B cell (primary cell): ENCODE measurements around the gene C1orf198. TPM values are rescaled to one million over a fixed set of nuclear protein-coding genes. Genes with fewer than 3 reads are reported as not detected.

Experiments
- ATAC-seq: fragments of 200-7000 bp; cut with Tn5 transposase; one replicate; pipeline ENCODE4 v1.10.0; 2021; ENCODE audit warnings: low read depth, mild to moderate bottlenecking, moderate number of reproducible peaks, moderate library complexity
- CTCF ChIA-PET: fragments of 350-600 bp; sonication (Branson Sonifier 250); formaldehyde crosslinking; loops from one replicate; lab custom pipeline; 2021; ENCODE audit warnings: antibody characterized with exemption, inconsistent platforms; lab: Charles Lee
- POLR2A ChIA-PET: fragments of 350-600 bp; sonication (Branson Sonifier 250); formaldehyde crosslinking; loops from one replicate; lab custom pipeline; 2021; ENCODE audit warnings: antibody characterized with exemption; lab: Charles Lee
- DNase-seq: peaks from one replicate; pipeline ENCODE4 v3.0.0; 2013
- H2AFZ ChIP-seq: 2 replicates; pipeline ENCODE4 v1.6.1; 2012; ENCODE audit warnings: mild to moderate bottlenecking, low read depth, low read length; ENCODE audit not compliant: insufficient read depth, poor library complexity, severe bottlenecking
- H3K27ac ChIP-seq, 2 donors: 1 replicate in 1 of 2; 2 replicates in 1 of 2; pipeline ENCODE4 v1.5.1; 2012 to 2013; ENCODE audit warnings: low read length in 2 of 2, mild to moderate bottlenecking in 2 of 2, moderate library complexity in 1 of 2
- H3K27me3 ChIP-seq, 4 experiments: fragments of 200-600 bp in 1 of 4; sonication (generic) in 1 of 4; replicated peaks in 1 of 4; 1 replicate in 2 of 4; 2 replicates in 2 of 4; pipeline versions ENCODE4 v1.6.1 to v1.7.0; 2013 to 2016; ENCODE audit warnings: low read length in 3 of 4, mild to moderate bottlenecking in 2 of 4, mixed read lengths in 1 of 4, moderate library complexity in 1 of 4; ENCODE audit not compliant: insufficient read depth in 4 of 4, control insufficient read depth in 3 of 4; ENCODE audit errors: control extremely low read depth in 1 of 4
- H3K36me3 ChIP-seq, 2 experiments: replicated peaks in 1 of 2; 1 replicate in 1 of 2; 2 replicates in 1 of 2; pipeline versions ENCODE4 v1.6.1 to v1.7.1; 2013; ENCODE audit warnings: low read length in 1 of 2; ENCODE audit not compliant: insufficient read depth in 2 of 2, control insufficient read depth in 1 of 2; ENCODE audit errors: control extremely low read depth in 1 of 2, extremely low read depth in 1 of 2
- H3K4me1 ChIP-seq, 2 donors: fragments of 200-600 bp in 1 of 2; sonication (generic) in 1 of 2; 1 replicate in 1 of 2; 2 replicates in 1 of 2; pipeline versions ENCODE4 v1.5.1 to v1.6.1; 2013 to 2017; ENCODE audit warnings: low read length in 2 of 2; ENCODE audit not compliant: control insufficient read depth in 2 of 2, insufficient read depth in 2 of 2
- H3K4me2 ChIP-seq: replicated peaks from 2 replicates; pipeline ENCODE3; 2012; ENCODE audit warnings: mild to moderate bottlenecking, low read depth, low read length; ENCODE audit not compliant: poor library complexity, severe bottlenecking
- H3K4me3 ChIP-seq, 5 experiments: fragments of 200-600 bp in 1 of 5; sonication (generic) in 1 of 5; 1 replicate in 3 of 5; 2 replicates in 2 of 5; pipeline versions ENCODE4 v1.5.1 to v1.7.0; 2011 to 2016; ENCODE audit warnings: low read length in 4 of 5, mild to moderate bottlenecking in 4 of 5, low read depth in 2 of 5, control low read depth in 1 of 5, moderate library complexity in 1 of 5; ENCODE audit not compliant: insufficient read depth in 1 of 5; ENCODE audit errors: control extremely low read depth in 1 of 5, extremely low read depth in 1 of 5
- H3K79me2 ChIP-seq: fragments of 200-600 bp; sonication (generic); one replicate; pipeline ENCODE4 v1.6.0; 2016; ENCODE audit warnings: low read length; ENCODE audit not compliant: control insufficient read depth, insufficient read depth
- H3K9ac ChIP-seq: fragments of 200-600 bp; sonication (generic); 2 replicates; pipeline ENCODE4 v1.6.1; 2017; ENCODE audit warnings: mild to moderate bottlenecking, low read length, moderate library complexity
- H3K9me3 ChIP-seq, 3 donors: one replicate each; pipeline versions ENCODE4 v1.6.1 to v1.7.1; 2013; ENCODE audit warnings: low read length in 2 of 3; ENCODE audit not compliant: control insufficient read depth in 2 of 3, insufficient read depth in 1 of 3; ENCODE audit errors: control extremely low read depth in 1 of 3
- H4K20me1 ChIP-seq: 2 replicates; pipeline ENCODE4 v1.6.0; 2012; ENCODE audit warnings: mild to moderate bottlenecking, low read length; ENCODE audit not compliant: insufficient read depth, control insufficient read depth, poor library complexity, severe bottlenecking
- H3K27ac Mint-ChIP-seq: one replicate; pipeline ENCODE4 v1.8.0; 2021; ENCODE audit warnings: mixed read lengths
- H3K27me3 Mint-ChIP-seq: one replicate; pipeline ENCODE4 v1.8.0; 2021; ENCODE audit warnings: mixed read lengths
- H3K4me1 Mint-ChIP-seq: one replicate; pipeline ENCODE4 v1.8.0; 2021; ENCODE audit warnings: mixed read lengths
- H3K4me3 Mint-ChIP-seq: one replicate; pipeline ENCODE4 v1.8.0; 2021; ENCODE audit warnings: mixed read lengths
- H3K9me3 Mint-ChIP-seq: one replicate; pipeline ENCODE4 v1.8.0; 2022; ENCODE audit warnings: mixed read lengths; ENCODE audit not compliant: insufficient read depth
- CTCF ChIP-seq: fragments of 200-600 bp; IDR thresholded peaks from one replicate; pipeline ENCODE4 v1.8.0; 2022; ENCODE audit warnings: antibody characterized with exemption, mild to moderate bottlenecking
- EZH2 ChIP-seq: IDR thresholded peaks from 2 replicates; pipeline ENCODE4 v1.6.1; 2012; ENCODE audit warnings: borderline replicate concordance, low read depth, mild to moderate bottlenecking, moderate library complexity, low read length; ENCODE audit not compliant: insufficient read depth, poor library complexity, severe bottlenecking
- WGBS: methylation state at CpG from one replicate; pipeline ENCODE4 v1.1.5; 2013; ENCODE audit warnings: missing lambda C conversion rate; ENCODE audit not compliant: insufficient coverage; 5-methylcytosine and 5-hydroxymethylcytosine counted together
- intact Hi-C: fragments of 100-400 bp; cut with micrococcal nuclease; formaldehyde crosslinking; loops from one replicate; pipeline ENCODE4 v1.10.0; 2022
- polyA plus RNA-seq: library from polyadenylated mRNA; depleted of rRNA; stranded (reverse); fragments of >200 nt; gene quantifications from 2 replicates; pipeline ENCODE4 v1.2.3, GENCODE V29; 2012
- total RNA-seq, 2 donors: library from RNA; stranded (reverse); fragments of 120-200 nt in 1 of 2; gene quantifications; 1 replicate in 1 of 2; 2 replicates in 1 of 2; pipeline versions ENCODE4 v1.2.3 to v1.2.4, GENCODE V29; 2013 to 2022

Gene C1orf198
- total and polyA plus RNA-seq, 2 donors (not counting 1 experiment from before 2014, with no cell fraction given): 1.0 to 6.6 TPM

- Mint-ChIP-seq H3K4me3 (no peak overlapping the region), H3K27me3 (peaks cover 9% of the 10 kb centered on the region)
- CTCF ChIA-PET: no interaction called here
Observed at GRCh38 chr1:230863449-230863848, 4.9 kb downstream of the C1orf198 start.

More at GRCh38 chr1:230863449-230863848, 4.9 kb downstream of the C1orf198 start:
- no peaks in the 10 kb centered on the region for H3K9me3 ChIP-seq
- DNase-seq: peak; percentile 18
- H3K27me3 ChIP-seq: peaks cover 0 to 10% (median 7%) of the 10 kb centered on the region in 4 experiments
- no peaks in the 10 kb centered on the region for H3K36me3 ChIP-seq
- peaks cover 8 to 9% of the 10 kb centered on the region in 2 donors for H3K4me1 ChIP-seq
- no peaks in the 10 kb centered on the region for H4K20me1 ChIP-seq
- POLR2A ChIA-PET: no interaction called here
- no peak overlapping the region for H3K4me2 ChIP-seq
- WGBS: 21% methylated on average over 5 of the region's 6 CpGs
- H2AFZ ChIP-seq: no peak overlapping the region
- no peak overlapping the region for H3K4me3 ChIP-seq
- ATAC-seq: no peak
- no peak overlapping the region for H3K27ac ChIP-seq
- Mint-ChIP-seq H3K9me3 (no peaks in the 10 kb centered on the region), H3K4me1 (peaks cover 16% of the 10 kb centered on the region), H3K27ac (no peak overlapping the region)
- no peak for TF ChIP-seq CTCF
- no peak for TF ChIP-seq EZH2
- no peak overlapping the region for H3K9ac ChIP-seq
- intact Hi-C loops: no loop called here
- H3K79me2 ChIP-seq: no peaks in the 10 kb centered on the region
